ENCODE data around the gene ALG8. TPM values are rescaled to one million over a fixed set of nuclear protein-coding genes. Genes with fewer than 3 reads are reported as not detected.

Gene ALG8
- polyA plus RNA-seq, 1 donor (not counting 4 experiments of a cell fraction or from before 2014, with no cell fraction given): 71.8 TPM

DNA sequence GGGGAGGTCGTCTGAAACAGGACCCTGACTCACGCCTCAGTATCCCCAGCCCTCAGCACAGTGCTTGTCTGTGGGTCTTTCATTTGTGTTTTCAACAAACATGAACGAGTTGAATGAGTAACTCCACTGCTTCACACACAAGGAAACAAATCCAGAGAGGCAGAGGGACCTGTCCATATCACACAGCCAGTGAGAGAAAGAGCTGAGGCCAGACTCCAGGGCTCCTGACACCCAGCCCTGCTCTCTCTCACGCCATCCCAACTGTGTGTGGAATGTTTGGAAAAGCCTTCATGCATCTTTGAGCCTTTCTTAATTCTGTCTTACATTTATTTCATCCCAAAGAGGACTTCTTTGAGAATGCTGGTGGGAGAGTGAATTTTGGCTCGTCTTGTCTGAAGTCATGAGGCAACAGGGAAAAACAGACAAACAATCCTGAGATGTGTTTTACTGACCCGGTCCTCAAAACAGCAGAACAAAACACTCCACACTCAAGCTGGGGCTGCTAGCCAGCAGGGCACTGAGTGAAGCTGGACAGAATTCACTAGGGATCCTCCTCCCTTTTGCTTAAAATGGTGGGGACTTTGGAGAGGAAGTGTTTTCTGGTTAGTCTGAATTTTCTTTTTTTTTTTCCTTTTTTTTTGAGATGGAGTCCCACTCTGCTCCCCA lies 19.7 kb upstream of the ALG8 start:
- no peak overlapping the region for H3K9ac ChIP-seq (ENCODE audit: control insufficient read depth, extremely low read depth, insufficient read depth, low read length)
- no peak for DNase-seq (ENCODE audit: low read depth, low spot score)
- no peak overlapping the region for H2AFZ ChIP-seq (ENCODE audit: control insufficient read depth, low read length)
- dilution Hi-C loops (cut with MboI; ENCODE audit: extremely low pct_ligation_motif_present, low sequenced_read_pairs): no loop called here
- no peaks in the 10 kb centered on the region for H3K36me3 ChIP-seq (ENCODE audit: control insufficient read depth in 2 of 2, extremely low read depth in 1 of 2, insufficient read depth in 2 of 2, low read length in 2 of 2)
- H3K4me3 ChIP-seq (ENCODE audit: control insufficient read depth in 2 of 3, extremely low read depth in 1 of 3, insufficient read depth in 2 of 3, low read depth in 1 of 3, low read length in 3 of 3): no peak overlapping the region
- H3K27me3 ChIP-seq (ENCODE audit: control insufficient read depth, extremely low read depth, insufficient read depth, low read length): no peaks in the 10 kb centered on the region
- H3K9me1 ChIP-seq (ENCODE audit: control insufficient read depth, extremely low read depth, insufficient read depth, low read length): no peaks in the 10 kb centered on the region
- no peak overlapping the region for H3K4me2 ChIP-seq (ENCODE audit: control insufficient read depth, extremely low read depth, insufficient read depth, low read depth, low read length)
- no peaks in the 10 kb centered on the region for H3K4me1 ChIP-seq (ENCODE audit: control insufficient read depth, extremely low read depth, insufficient read depth, low read length)
- TF ChIP-seq, protein P1, sequence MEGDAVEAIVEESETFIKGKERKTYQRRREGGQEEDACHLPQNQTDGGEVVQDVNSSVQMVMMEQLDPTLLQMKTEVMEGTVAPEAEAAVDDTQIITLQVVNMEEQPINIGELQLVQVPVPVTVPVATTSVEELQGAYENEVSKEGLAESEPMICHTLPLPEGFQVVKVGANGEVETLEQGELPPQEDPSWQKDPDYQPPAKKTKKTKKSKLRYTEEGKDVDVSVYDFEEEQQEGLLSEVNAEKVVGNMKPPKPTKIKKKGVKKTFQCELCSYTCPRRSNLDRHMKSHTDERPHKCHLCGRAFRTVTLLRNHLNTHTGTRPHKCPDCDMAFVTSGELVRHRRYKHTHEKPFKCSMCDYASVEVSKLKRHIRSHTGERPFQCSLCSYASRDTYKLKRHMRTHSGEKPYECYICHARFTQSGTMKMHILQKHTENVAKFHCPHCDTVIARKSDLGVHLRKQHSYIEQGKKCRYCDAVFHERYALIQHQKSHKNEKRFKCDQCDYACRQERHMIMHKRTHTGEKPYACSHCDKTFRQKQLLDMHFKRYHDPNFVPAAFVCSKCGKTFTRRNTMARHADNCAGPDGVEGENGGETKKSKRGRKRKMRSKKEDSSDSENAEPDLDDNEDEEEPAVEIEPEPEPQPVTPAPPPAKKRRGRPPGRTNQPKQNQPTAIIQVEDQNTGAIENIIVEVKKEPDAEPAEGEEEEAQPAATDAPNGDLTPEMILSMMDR (optimal IDR thresholded peaks at IDR 0.05 in 1 of 3, IDR thresholded peaks at IDR 0.05 in 1 of 3, conservative IDR thresholded peaks at IDR 0.05 in 1 of 3; ENCODE audit: extremely low read depth in 1 of 3, insufficient read depth in 2 of 3, low read length in 3 of 3): no peak
- no peak for TF ChIP-seq EZH2 (IDR thresholded peaks at IDR 0.05; ENCODE audit: low read length)
- H3K79me2 ChIP-seq (ENCODE audit: control insufficient read depth, insufficient read depth, low read length): no peaks in the 10 kb centered on the region
- H3K27ac ChIP-seq (ENCODE audit: control insufficient read depth, insufficient read depth, low read length): no peak overlapping the region
- no peak for FAIRE-seq
- no peaks in the 10 kb centered on the region for H3K9me3 ChIP-seq (ENCODE audit: control insufficient read depth, low read depth, low read length)
- no peaks in the 10 kb centered on the region for H4K20me1 ChIP-seq (ENCODE audit: control insufficient read depth, extremely low read depth, insufficient read depth, low read length)

DNA sequence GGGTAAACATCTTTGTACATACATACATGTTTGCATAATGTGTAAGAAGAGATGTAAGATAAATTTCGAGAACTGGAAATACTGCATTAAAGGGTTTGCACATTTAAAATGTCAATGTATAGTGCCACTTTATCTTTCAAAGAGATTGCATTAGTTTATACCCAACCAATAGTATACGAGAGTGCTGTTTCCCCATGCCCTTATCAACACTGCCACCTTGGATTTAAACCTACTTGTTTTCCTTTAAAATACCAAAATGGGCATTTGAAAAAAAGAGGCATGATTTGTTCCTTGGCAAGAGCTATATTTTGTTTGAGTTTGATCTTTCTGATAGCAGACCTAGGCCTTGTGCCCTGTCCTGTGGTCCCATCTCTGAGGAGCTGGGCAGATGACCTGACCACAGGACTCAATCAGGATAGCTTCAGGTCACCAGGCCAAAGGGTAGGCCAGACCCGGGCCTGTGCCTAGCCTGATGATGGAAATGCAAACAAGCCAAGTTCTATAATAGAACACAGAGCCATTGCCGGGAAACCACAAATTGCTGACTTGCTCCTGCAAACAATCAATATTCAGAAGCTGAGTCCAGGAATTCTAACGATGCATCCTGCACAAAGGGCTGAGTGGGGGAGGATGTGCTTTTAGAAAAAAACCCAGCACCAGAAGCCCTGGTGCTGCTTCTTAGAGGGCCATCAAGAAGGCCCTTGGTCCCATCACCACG lies 16.9 kb upstream of the ALG8 start:
- dilution Hi-C loops (cut with MboI; ENCODE audit: extremely low pct_ligation_motif_present, low sequenced_read_pairs): no loop called here
- FAIRE-seq (no peak), DNase-seq (ENCODE audit: low read depth, low spot score) (no peak)
- no peaks in the 10 kb centered on the region for H3K27me3 ChIP-seq (ENCODE audit: control insufficient read depth, extremely low read depth, insufficient read depth, low read length)
- no peak for TF ChIP-seq EZH2 (IDR thresholded peaks at IDR 0.05; ENCODE audit: low read length)
- TF ChIP-seq, protein P1 (optimal IDR thresholded peaks at IDR 0.05 in 1 of 3, IDR thresholded peaks at IDR 0.05 in 1 of 3, conservative IDR thresholded peaks at IDR 0.05 in 1 of 3; ENCODE audit: extremely low read depth in 1 of 3, insufficient read depth in 2 of 3, low read length in 3 of 3): no peak
- no peak overlapping the region for H3K4me3 ChIP-seq (ENCODE audit: control insufficient read depth in 2 of 3, extremely low read depth in 1 of 3, insufficient read depth in 2 of 3, low read depth in 1 of 3, low read length in 3 of 3)
- no peak overlapping the region for H2AFZ ChIP-seq (ENCODE audit: control insufficient read depth, low read length)
- H3K27ac ChIP-seq (ENCODE audit: control insufficient read depth, insufficient read depth, low read length): no peak overlapping the region
- H3K9me3 ChIP-seq (ENCODE audit: control insufficient read depth, low read depth, low read length): no peaks in the 10 kb centered on the region
- H3K4me2 ChIP-seq (ENCODE audit: control insufficient read depth, extremely low read depth, insufficient read depth, low read depth, low read length): no peak overlapping the region
- no peaks in the 10 kb centered on the region for H4K20me1 ChIP-seq (ENCODE audit: control insufficient read depth, extremely low read depth, insufficient read depth, low read length)
- no peaks in the 10 kb centered on the region for H3K9me1 ChIP-seq (ENCODE audit: control insufficient read depth, extremely low read depth, insufficient read depth, low read length)
- no peak overlapping the region for H3K9ac ChIP-seq (ENCODE audit: control insufficient read depth, extremely low read depth, insufficient read depth, low read length)
- H3K4me1 ChIP-seq (ENCODE audit: control insufficient read depth, extremely low read depth, insufficient read depth, low read length): no peaks in the 10 kb centered on the region
- H3K79me2 ChIP-seq (ENCODE audit: control insufficient read depth, insufficient read depth, low read length): no peaks in the 10 kb centered on the region
- H3K36me3 ChIP-seq (ENCODE audit: control insufficient read depth in 2 of 2, extremely low read depth in 1 of 2, insufficient read depth in 2 of 2, low read length in 2 of 2): no peaks in the 10 kb centered on the region

All from keratinocyte (primary cell).